Inferior parietal cortex (tissue), 1 donor: ENCODE data around the gene HPS3.

Source experiments
- DNase-seq: peaks from one replicate; pipeline ENCODE4 v3.0.0-alpha.2; 2016; ENCODE audit errors: extremely low spot score

The HPS3 gene

GRCh38 chr3:149120051-149120972 lies 9.1 kb upstream of the HPS3 start:
- peak; percentile 85 for DNase-seq

DNA sequence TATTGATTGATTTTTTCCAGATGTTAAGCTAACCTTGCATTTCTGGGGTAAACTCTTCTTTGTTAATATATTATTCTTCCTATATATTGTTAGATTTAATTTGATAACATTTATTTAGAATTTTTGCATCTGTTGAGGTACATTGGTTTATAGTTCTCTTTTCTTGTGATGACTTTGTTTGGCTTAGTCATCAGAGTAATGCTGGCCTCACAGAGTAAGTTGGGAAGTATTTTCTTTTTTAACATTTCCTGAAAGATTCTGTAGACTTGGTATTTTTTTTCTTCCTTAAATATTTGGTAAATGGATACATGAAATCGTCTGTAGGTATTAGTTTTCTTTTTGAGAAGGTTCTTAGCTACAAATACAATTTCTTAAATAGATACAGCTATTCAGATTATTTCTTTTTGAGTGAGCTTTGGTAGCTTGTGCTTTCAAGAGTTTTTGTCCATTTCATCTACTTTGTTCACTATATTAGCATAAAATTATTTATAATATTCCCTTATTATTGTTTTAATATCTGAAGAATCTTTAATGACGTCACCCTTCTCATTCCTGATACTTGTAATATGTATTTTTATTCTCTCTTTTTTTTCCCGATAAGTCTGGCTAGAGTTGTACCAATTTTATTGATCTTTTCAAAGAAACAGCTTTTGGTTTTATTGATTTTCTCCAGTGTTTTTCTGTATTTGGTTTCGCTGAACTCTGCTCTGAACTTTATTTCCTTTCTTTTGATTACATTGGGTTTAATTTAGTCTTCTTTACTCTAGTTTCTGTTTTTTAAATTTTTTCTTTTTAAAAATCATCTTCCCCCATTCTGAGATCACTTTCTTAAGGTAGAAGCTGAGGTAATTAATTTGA lies 6.5 kb upstream of the HPS3 start:
- no peak for DNase-seq

- DNase-seq = peak; percentile 46
Observed at GRCh38 chr3:149128821-149129220, 617 bp upstream of the HPS3 start.

GRCh38 chr3:149131589-149131988 lies 2.2 kb downstream of the HPS3 start:
- no peak for DNase-seq

- no peak for DNase-seq
Observed at GRCh38 chr3:149134575-149134974, 5.1 kb downstream of the HPS3 start.

GRCh38 chr3:149142682-149143081 lies 13.2 kb downstream of the HPS3 start:
- no peak for DNase-seq

DNA sequence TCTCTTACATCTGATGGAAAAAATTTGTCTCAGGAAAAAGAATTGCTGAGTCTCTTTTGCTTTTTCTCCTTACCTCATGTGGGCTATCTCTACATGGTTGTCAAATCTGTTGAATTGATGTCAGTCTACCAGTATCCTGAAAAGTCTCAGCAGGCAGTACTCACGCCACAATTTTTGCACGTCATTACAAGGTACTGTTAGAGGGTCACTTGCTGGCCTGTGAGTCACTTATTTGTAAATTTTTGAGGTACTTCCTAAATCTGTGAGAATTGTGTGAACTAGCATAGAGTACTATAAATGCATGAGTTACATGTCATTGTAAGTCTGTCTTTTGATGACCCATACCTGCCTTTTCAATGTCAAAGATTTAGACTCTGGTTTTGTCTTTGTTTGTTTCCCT lies 15.9 kb downstream of the HPS3 start:
- no peak for DNase-seq

DNA sequence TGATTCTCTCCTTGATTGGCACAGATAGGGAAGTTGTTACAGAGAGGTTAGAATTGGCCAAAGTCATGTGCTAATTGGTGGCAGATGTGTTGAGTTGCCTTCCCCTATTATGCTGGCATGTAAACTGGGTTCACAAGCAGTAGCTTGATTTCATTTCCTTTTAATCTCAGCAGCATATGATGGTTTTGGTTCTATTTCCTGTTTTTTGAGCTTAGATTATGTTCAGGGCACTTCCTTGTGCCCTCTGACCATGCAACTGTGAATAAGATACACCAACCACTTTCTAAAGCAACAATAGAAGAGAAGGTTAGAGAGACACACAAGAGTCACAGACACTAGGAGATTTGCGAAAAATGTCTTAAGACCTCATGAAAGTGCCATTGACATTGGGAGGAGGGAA lies 16.5 kb downstream of the HPS3 start:
- no peak for DNase-seq

DNA sequence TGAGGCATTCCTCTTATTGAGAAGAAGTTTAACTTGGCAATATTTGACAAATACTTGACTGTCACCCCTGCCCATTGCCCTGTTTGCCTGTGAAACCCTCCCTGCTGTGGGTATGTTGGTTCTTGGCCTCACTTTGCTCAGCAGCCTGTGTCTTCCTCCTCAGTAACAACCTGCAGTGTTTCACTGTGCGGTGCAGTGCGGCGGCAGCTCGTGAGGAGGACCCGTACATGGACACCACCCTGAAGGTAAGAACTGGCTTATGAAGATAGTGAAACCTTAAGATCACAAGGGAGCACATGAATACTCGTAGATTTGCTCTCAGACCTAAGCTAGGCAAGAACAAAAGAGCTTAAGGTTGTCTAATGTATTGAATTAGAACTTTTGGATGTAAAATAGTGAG lies 21.0 kb downstream of the HPS3 start:
- no peak for DNase-seq

DNA sequence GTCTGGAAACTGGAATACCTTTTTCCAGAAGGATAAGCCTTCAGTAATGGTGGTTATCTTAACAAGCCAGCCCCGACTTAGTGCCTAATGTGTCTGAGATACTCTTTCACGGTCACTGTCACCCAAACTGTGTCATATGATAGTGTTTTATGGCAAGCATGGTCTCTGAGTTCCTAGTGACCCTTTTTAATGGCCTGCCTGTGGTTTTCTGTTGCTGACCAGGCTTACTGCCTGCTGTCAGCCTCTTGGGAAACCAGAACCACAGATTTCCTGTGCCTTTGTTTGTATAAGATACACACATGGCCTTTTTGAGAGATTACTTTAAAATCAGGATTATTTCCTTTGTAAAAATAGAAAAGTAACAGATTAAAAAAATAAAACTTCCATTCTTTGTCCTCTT lies 22.4 kb downstream of the HPS3 start:
- DNase-seq = no peak

GRCh38 chr3:149152420-149152819 lies 23.0 kb downstream of the HPS3 start:
- no peak for DNase-seq

DNA sequence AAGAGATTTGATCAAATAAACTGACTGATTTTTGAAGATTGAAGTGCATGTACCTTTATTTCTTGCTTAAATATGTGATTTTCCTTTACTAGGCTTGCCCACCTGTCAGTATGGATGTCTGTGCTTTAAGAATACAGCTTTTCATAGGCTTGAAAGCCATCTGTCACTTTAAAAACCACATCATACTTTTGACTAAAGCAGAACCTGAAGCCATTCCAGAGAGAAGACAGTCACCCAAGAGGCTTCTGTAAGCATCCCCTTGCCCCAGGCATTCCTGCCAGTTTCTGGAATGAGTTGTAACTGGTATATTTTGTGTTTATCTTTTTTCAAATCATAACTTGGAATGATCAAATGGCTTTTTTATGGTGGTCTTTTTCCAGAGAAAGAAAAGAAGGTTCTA lies 24.0 kb downstream of the HPS3 start:
- no peak for DNase-seq

GRCh38 chr3:149160754-149161300 lies 31.4 kb downstream of the HPS3 start:
- no peak for DNase-seq

- no peak for DNase-seq
Observed at GRCh38 chr3:149162007-149162406, 32.6 kb downstream of the HPS3 start.

GRCh38 chr3:149163066-149163465 lies 33.6 kb downstream of the HPS3 start:
- DNase-seq = no peak

- DNase-seq = no peak
Observed at GRCh38 chr3:149167898-149168297, 38.5 kb downstream of the HPS3 start.

DNA sequence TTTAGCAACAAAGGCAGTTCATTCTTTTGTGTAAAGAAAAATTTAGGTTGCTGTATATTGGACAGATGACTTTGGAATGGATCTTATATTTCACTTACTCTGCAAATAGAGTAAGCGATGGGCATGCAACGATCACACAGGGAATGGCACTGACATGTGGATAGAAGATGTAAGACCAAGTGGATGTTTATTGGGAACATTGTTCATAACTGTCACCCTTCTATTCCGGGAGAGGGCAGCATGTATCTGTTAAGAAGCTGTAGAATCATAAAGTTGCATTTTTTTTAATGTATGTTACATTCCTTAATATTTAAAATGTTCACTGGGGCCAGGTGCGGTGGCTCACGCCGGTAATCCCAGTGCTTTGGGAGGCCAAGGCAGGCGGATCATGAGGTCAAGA lies 41.2 kb downstream of the HPS3 start:
- no peak for DNase-seq

GRCh38 chr3:149174901-149175300 lies 45.5 kb downstream of the HPS3 start:
- no peak for DNase-seq

DNA sequence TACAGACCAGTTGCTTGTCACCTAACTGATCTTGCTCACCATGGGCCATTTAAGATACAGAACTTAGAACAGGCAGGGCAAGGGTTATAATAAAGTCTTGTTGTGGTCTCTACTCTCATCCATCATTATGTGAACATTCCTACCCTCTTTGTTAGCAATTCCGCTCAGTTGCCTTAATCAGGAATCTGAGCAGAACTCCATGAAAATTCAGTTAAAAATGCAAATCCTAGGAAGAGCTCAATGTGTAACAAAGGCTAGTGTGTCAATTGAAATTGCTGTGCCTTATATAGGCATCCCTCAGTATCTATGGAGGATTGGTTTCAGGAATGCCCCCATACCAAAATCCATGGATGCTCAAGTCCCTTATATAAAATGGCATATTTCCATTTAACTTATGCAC lies 47.7 kb downstream of the HPS3 start:
- no peak for DNase-seq

DNA sequence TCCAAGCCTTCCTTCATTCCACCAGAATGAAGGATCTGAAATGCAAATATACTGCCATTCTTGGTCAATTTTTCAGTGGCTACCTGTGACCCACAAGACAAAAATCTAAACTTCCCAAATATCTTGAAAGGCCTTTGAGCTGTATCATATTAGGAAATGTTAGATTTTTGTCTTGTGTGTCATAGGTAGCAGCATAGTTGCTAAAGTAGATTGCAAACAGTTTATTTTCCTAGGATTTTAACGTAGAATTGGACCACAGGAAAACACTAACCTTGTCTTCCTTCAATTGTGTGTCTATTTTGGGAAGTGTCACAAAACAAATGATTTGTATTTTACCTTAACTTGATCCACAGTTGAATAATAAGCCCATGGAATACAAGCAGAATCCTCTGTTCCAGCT lies 49.8 kb downstream of the HPS3 start:
- DNase-seq = no peak

DNA sequence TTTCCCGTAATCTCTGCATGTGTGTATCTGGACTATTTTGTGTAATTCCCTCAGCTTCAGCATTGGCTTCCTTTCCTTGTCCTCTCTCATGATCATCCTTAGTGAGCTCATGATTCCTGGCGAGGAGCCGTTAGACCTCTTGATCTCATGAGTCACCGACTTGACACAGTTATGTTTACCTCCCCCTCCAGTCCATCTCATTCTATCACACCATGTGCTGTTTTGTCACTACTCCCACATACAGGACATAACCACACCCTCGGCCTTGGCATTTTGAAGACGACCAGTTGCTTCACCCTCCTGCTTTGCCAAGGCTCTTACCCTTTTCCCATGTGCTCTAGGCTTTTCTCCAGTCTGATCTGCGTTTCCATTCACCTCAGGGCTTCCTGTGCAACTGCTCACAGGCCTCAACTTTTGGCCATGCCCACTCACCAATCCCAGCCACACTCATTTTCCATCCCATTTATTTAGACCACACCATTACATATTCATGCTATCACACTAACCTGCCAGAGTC lies 50.7 kb downstream of the HPS3 start:
- DNase-seq = peak; percentile 20

DNA sequence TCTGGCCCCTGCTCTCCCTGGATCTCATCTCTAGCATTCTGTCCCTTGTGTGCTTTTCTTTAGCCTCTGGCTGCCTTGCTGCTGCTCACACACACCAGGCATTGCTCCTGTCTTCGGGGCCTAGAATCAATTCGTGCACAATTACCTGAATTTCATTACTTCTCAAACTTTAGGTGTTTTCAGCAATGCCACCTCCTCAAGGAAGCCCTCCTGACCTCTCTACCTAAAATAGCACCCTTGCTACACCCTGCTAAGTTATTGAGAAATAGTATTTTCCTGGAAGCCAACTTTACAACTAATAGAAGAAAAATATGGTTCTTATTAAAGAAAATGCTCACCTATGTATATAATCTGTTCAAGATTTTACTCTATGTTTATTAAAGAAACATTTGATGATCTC lies 51.7 kb downstream of the HPS3 start:
- DNase-seq = no peak
